ENCODE results near the gene KATNAL2. TPM values are rescaled to one million over a fixed set of nuclear protein-coding genes. Genes with fewer than 3 reads are reported as not detected.
A peak's percentile ranks its signal among the peaks of the same experiment; 100 is the strongest.

The KATNAL2 gene
- total and polyA plus RNA-seq, 9 donors = 4.2 to 10.7 (median 7.6) TPM

DNA sequence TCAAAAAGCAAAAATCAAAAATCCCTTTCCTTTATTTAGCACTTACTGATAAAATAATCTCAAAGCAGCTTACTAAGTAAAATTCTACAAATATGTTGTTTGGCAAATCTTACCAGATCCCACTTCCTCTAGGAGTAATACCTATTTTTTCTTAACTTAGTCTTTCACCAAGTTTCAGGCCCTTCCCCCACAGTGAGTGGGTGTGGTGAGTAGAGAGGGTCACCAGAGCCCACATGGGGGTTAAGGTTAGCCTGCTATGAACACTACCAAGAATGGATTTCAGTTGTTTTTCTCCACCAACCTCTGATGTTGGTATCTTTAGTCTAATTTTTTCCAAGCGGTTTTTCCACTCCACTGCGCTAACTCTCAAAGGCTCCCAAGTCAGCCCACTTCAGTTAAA, 23.3 kb upstream of the KATNAL2 start:
- peaks cover 5% of the 10 kb centered on the region for H3K9me3 ChIP-seq (replicated peaks; ENCODE audit: control insufficient read depth, low read depth, low read length)
- H3K4me3 ChIP-seq (ENCODE audit: low read length) = no peak overlapping the region
- no peak overlapping the region for H3K27ac ChIP-seq (ENCODE audit: low read length)
- peaks cover 8% of the 10 kb centered on the region for H3K36me3 ChIP-seq (ENCODE audit: control insufficient read depth, insufficient read depth, low read length)
- H3K4me1 ChIP-seq (ENCODE audit: control insufficient read depth, insufficient read depth, low read length) = no peaks in the 10 kb centered on the region
- no peaks in the 10 kb centered on the region for H3K27me3 ChIP-seq (ENCODE audit: control insufficient read depth, insufficient read depth, low read length)
- DNase-seq = no peak
- WGBS (ENCODE audit: insufficient coverage) = no CpG with 5 or more reads among the region's 2 CpGs

DNA sequence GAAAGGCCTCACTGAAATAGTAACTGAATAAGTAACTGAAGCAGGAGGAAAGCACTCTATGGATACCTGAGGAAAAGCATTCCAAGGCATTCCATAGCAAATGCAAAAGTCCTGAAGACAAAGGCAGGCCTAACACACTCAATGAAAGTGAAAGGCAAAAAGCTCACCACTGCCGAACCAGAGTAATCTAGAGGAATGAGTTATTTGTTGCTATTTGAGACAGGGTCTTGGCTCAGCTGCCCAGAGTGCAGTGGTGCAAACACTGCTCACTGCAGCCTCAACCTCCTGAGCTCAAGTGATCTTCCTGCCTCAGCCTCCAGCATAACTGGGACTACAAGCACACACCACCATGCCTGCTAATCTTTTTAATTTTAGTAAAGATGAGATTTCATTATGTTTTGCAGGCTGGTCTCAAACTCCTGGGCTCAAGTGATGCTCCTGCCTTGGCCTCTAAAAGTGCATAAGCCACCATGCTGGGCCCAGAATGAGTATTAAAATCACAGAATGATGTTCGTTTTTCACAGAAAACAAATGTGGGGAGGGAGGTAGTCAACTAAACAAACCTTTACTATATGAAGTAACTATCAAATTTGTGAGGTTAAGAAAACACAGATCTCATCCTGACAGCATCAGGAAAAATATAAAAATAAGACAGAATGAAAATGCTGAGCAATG, 18.0 kb upstream of the KATNAL2 start:
- Histone ChIP-seq H3K9me3 (replicated peaks; ENCODE audit: control insufficient read depth, low read depth, low read length) (no peaks in the 10 kb centered on the region), H3K4me1 (ENCODE audit: control insufficient read depth, insufficient read depth, low read length) (no peaks in the 10 kb centered on the region), H3K27me3 (ENCODE audit: control insufficient read depth, insufficient read depth, low read length) (no peaks in the 10 kb centered on the region), H3K27ac (ENCODE audit: low read length) (no peak overlapping the region), H3K36me3 (ENCODE audit: control insufficient read depth, insufficient read depth, low read length) (no peaks in the 10 kb centered on the region), H3K4me3 (ENCODE audit: low read length) (no peak overlapping the region)
- no peak for DNase-seq
- no CpG with 5 or more reads among the region's 2 CpGs for WGBS (ENCODE audit: insufficient coverage)

DNA sequence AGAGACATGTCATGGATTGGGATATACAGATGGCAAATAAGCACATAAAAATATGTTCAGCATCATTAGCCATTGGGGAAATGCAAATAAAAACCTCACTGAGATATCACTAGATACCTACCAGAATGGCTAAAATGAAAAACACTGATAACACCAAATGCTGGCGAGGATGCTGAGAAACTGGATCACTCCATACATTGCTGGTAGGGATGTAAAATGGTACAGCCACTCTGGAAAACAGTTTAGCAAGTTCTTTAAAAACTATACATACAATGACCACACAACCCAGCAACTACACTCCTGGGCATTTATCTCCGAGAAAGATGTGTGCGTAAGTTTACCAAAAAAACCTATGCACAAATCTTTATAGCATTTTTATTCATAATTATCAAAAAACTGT, 14.0 kb upstream of the KATNAL2 start:
- no peak overlapping the region for H3K27ac ChIP-seq (ENCODE audit: low read length)
- no peaks in the 10 kb centered on the region for H3K4me1 ChIP-seq (ENCODE audit: control insufficient read depth, insufficient read depth, low read length)
- H3K4me3 ChIP-seq (ENCODE audit: low read length) = no peak overlapping the region
- DNase-seq = no peak
- no peaks in the 10 kb centered on the region for H3K36me3 ChIP-seq (ENCODE audit: control insufficient read depth, insufficient read depth, low read length)
- WGBS (ENCODE audit: insufficient coverage) = no CpG with 5 or more reads among the region's 3 CpGs
- H3K9me3 ChIP-seq (replicated peaks; ENCODE audit: control insufficient read depth, low read depth, low read length) = peaks cover 2% of the 10 kb centered on the region
- no peaks in the 10 kb centered on the region for H3K27me3 ChIP-seq (ENCODE audit: control insufficient read depth, insufficient read depth, low read length)

DNA sequence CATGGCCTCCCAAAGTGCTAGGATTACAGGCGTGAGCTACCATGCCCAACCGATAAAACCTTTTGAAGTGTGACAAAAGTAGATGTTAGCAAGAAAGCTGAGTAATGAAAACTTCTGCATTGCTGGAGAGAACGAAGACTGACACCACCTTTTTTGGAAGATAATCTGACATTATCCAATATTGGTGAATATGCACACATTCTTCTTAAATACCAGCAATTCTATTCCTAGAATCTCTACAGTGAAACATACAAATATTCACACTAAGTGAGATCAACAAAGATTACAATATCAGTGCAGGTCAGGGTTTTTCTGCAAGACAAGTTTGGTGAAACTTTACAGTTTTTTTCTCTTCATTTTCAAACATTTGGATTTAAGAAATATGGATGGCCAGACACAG, 7.9 kb upstream of the KATNAL2 start:
- no peaks in the 10 kb centered on the region for H3K36me3 ChIP-seq (ENCODE audit: control insufficient read depth, insufficient read depth, low read length)
- peaks cover 2% of the 10 kb centered on the region for H3K9me3 ChIP-seq (replicated peaks; ENCODE audit: control insufficient read depth, low read depth, low read length)
- no peak overlapping the region for H3K4me3 ChIP-seq (ENCODE audit: low read length)
- H3K4me1 ChIP-seq (ENCODE audit: control insufficient read depth, insufficient read depth, low read length) = no peaks in the 10 kb centered on the region
- H3K27me3 ChIP-seq (ENCODE audit: control insufficient read depth, insufficient read depth, low read length) = no peaks in the 10 kb centered on the region
- H3K27ac ChIP-seq (ENCODE audit: low read length) = no peak overlapping the region
- DNase-seq = no peak
- WGBS (ENCODE audit: insufficient coverage) = no CpG with 5 or more reads among the region's 3 CpGs

DNA sequence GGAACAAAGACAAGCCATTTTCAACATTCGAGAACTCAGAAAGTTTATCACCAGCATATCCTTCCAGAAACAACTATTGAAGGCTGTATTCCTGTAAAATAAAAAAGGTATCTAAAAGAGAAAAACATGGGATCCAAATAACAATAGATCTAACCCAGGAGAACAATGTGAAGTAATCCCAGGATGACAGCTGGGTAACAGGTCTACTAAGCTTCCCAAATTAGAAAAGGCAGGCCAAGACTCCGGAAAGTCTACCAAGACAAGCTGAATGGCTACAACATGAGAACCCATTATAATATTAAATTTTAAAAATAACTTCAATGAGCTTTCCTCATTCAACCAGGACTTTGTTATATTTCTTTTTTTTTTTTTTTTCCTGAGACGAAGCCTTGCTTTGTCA, 6.5 kb upstream of the KATNAL2 start:
- Histone ChIP-seq H3K9me3 (replicated peaks; ENCODE audit: control insufficient read depth, low read depth, low read length) (peaks cover 2% of the 10 kb centered on the region), H3K36me3 (ENCODE audit: control insufficient read depth, insufficient read depth, low read length) (no peaks in the 10 kb centered on the region), H3K27ac (ENCODE audit: low read length) (no peak overlapping the region), H3K4me1 (ENCODE audit: control insufficient read depth, insufficient read depth, low read length) (peaks cover 4% of the 10 kb centered on the region), H3K27me3 (ENCODE audit: control insufficient read depth, insufficient read depth, low read length) (no peaks in the 10 kb centered on the region), H3K4me3 (ENCODE audit: low read length) (no peak overlapping the region)
- DNase-seq = no peak
- 60% methylated on average over 1 of the region's 3 CpGs for WGBS (ENCODE audit: insufficient coverage)

DNA sequence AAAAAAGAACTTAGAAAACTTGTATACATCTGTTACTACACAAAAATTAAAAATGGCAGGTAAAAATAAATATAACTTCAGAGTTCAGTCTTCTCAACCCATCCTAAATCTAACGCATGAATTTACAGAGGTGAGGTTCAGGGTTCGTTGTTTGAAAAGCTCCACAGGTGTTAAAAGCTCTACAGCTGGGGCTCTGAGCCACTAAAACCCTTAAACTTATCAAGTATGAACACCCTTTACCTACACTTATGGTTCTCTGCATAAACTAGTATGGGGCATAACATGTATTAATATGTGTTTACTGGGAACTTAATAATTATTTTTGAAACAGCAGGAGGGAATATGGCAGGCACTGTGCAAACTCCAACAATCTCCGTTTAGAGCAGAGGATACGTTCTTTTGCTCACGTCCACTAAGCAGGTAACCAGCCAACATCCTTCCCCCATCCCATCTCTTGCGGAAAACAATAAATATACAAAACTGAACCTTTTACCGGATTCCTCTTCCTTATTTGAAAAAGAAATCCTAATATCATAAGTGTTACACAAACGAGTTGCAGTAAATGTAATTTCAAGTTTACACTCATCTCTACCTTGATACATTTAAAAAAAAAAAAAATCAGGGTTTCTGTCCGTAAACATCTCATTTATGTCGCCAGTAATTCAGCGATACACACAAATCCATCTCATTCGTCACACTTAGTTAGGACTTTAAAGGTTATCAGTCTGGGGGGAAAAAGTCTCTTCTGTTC, 1.4 kb upstream of the KATNAL2 start:
- H3K27me3 ChIP-seq (ENCODE audit: control insufficient read depth, insufficient read depth, low read length) = no peaks in the 10 kb centered on the region
- H3K4me3 ChIP-seq (ENCODE audit: low read length) = peak overlapping the region; percentile 71
- H3K27ac ChIP-seq (ENCODE audit: low read length) = no peak overlapping the region
- H3K36me3 ChIP-seq (ENCODE audit: control insufficient read depth, insufficient read depth, low read length) = no peaks in the 10 kb centered on the region
- H3K4me1 ChIP-seq (ENCODE audit: control insufficient read depth, insufficient read depth, low read length) = peaks cover 11% of the 10 kb centered on the region
- no CpG with 5 or more reads among the region's 12 CpGs for WGBS (ENCODE audit: insufficient coverage)
- H3K9me3 ChIP-seq (replicated peaks; ENCODE audit: control insufficient read depth, low read depth, low read length) = no peaks in the 10 kb centered on the region
- DNase-seq = no peak

DNA sequence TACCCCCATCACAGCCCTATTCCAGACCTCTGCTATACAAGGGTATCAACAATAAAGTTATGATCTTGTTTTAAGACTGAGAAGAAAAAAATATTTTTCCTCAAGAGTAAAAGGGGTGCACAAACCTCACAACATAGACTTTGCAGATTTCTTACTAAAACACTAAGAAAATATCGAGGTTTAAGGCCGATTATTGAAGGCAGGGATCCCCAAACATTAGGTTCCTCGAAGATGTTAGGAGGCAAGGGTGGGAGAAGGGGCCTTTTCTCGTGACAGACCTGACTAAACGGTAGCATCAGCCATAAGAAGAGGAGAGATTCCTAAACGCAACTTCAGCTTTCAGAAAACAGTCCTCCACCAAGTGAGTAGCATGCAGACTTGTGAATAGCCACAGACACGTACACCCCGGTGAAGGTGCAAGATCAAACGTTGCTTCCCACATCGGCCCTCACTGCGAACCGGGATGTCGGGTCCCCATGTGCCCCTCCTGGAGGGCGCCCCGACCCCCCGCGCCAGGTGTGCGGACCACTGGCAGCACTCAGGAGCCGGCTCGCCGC, 773 bp upstream of the KATNAL2 start:
- DNase-seq = peak; percentile 55
- H3K4me3 ChIP-seq (ENCODE audit: low read length) = peak overlapping the region; percentile 71
- no peaks in the 10 kb centered on the region for H3K36me3 ChIP-seq (ENCODE audit: control insufficient read depth, insufficient read depth, low read length)
- peaks cover 11% of the 10 kb centered on the region for H3K4me1 ChIP-seq (ENCODE audit: control insufficient read depth, insufficient read depth, low read length)
- H3K27ac ChIP-seq (ENCODE audit: low read length) = peak overlapping the region; percentile 75
- no peaks in the 10 kb centered on the region for H3K27me3 ChIP-seq (ENCODE audit: control insufficient read depth, insufficient read depth, low read length)
- WGBS (ENCODE audit: insufficient coverage) = 0% methylated on average over 15 of the region's 21 CpGs
- H3K9me3 ChIP-seq (replicated peaks; ENCODE audit: control insufficient read depth, low read depth, low read length) = no peaks in the 10 kb centered on the region

DNA sequence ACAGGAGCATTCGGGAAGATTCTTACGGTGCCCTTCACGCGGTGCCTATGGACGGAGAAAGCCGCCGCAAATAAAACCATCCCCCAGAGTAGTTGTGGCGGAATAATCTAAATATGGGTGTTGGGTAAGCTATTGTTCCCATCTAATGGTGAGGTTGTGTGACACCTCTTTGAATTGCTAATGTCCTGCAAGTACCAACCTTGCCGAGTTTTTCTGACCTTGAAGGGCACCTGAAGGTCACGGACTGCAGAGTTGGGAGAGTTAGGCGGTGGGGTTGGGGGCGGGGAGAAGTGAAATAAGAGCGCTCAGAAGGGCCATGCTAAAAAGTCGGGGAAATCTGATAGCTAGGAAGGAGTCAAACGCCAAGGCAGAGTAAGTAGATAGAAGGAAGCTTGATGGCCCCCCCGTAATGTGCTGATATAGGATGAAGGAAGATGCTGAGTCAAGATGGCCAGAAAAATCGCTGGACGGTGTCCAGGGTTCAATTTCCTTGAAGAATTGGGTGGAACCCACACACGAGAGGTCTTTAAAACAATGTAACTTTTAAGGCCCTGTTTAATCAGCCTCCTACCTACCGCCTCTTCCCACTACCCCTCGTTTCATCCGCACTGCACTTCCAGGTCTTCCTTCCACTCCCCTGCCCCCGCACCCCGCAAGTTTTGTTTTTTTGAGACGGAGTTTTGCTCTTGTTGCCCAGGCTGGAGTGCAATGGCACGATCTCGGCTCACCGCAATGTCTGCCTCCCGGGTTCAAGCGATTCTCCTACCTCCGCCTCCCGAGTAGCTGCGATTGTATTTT, 600 bp downstream of the KATNAL2 start:
- H3K27me3 ChIP-seq (ENCODE audit: control insufficient read depth, insufficient read depth, low read length) = no peaks in the 10 kb centered on the region
- peaks cover 11% of the 10 kb centered on the region for H3K4me1 ChIP-seq (ENCODE audit: control insufficient read depth, insufficient read depth, low read length)
- H3K27ac ChIP-seq (ENCODE audit: low read length) = peak overlapping the region; percentile 93
- peak overlapping the region; percentile 82 for H3K4me3 ChIP-seq (ENCODE audit: low read length)
- 26% methylated on average over 24 of the region's 33 CpGs for WGBS (ENCODE audit: insufficient coverage)
- H3K36me3 ChIP-seq (ENCODE audit: control insufficient read depth, insufficient read depth, low read length) = no peaks in the 10 kb centered on the region
- peak; percentile 72 for DNase-seq
- H3K9me3 ChIP-seq (replicated peaks; ENCODE audit: control insufficient read depth, low read depth, low read length) = no peaks in the 10 kb centered on the region

DNA sequence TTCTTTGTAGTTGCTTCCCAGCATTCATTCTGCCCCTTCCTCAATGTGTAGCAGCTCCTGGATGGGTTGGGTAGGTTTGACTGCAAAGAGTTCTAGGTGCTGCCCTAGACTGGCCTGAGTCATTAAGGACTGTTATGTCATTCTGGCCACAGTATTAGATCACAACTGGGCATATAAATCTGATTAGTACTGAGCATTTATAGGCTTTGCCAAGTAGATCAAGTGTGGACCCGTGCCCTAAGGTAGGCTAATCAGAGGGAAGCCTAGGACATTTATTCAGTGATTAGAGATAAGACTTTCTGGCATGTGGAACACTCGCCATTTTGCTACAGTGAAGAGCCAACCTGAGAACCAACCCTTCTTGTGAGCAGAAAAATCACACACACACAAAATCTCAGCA, 2.7 kb downstream of the KATNAL2 start:
- WGBS (ENCODE audit: insufficient coverage) = 100% methylated on average over 1 of the region's 2 CpGs
- DNase-seq = no peak

DNA sequence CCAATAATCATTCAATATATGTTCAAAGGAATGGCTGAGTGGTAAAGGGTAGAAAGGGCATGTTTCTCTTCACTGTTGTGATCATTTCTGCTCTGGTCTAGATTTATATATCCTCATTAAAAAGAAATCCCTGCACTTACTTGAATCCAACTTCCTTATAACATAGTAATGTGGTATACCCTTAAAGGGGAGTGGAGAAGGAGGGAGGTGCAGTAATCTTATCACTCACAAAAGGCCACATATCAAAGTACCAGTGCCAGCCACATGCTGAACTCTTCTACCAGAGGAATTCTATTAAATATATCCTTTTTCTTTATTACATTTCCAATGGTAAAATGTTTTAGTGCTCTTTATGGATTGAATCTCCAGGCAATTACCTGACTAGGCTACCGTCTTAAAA, 3.3 kb downstream of the KATNAL2 start:
- no CpG with 5 or more reads among the region's 1 CpG for WGBS (ENCODE audit: insufficient coverage)
- no peaks in the 10 kb centered on the region for H3K9me3 ChIP-seq (replicated peaks; ENCODE audit: control insufficient read depth, low read depth, low read length)
- H3K4me3 ChIP-seq (ENCODE audit: low read length) = no peak overlapping the region
- H3K27ac ChIP-seq (ENCODE audit: low read length) = no peak overlapping the region
- no peaks in the 10 kb centered on the region for H3K36me3 ChIP-seq (ENCODE audit: control insufficient read depth, insufficient read depth, low read length)
- DNase-seq = no peak
- H3K4me1 ChIP-seq (ENCODE audit: control insufficient read depth, insufficient read depth, low read length) = peaks cover 9% of the 10 kb centered on the region
- H3K27me3 ChIP-seq (ENCODE audit: control insufficient read depth, insufficient read depth, low read length) = no peaks in the 10 kb centered on the region

More for the DNA sequence above, 2.7 kb downstream of the KATNAL2 start:
- H3K27ac ChIP-seq (ENCODE audit: low read length) = no peak overlapping the region
- H3K9me3 ChIP-seq (replicated peaks; ENCODE audit: control insufficient read depth, low read depth, low read length) = no peaks in the 10 kb centered on the region
- no peaks in the 10 kb centered on the region for H3K36me3 ChIP-seq (ENCODE audit: control insufficient read depth, insufficient read depth, low read length)
- no peaks in the 10 kb centered on the region for H3K27me3 ChIP-seq (ENCODE audit: control insufficient read depth, insufficient read depth, low read length)
- peaks cover 11% of the 10 kb centered on the region for H3K4me1 ChIP-seq (ENCODE audit: control insufficient read depth, insufficient read depth, low read length)
- no peak overlapping the region for H3K4me3 ChIP-seq (ENCODE audit: low read length)

Measured in muscle of leg (tissue), 11 donors.